Measurements from ENCODE around the gene TMCO4. TPM values are rescaled to one million over a fixed set of nuclear protein-coding genes. Genes with fewer than 3 reads are reported as not detected.

Gene TMCO4
- total RNA-seq, 1 donor: 27.5 TPM

- no peaks in the 10 kb centered on the region for H3K27me3 ChIP-seq (ENCODE audit: insufficient read depth, low read length)
- peaks cover 2% of the 10 kb centered on the region for H3K36me3 ChIP-seq (ENCODE audit: insufficient read depth, low read length)
- H3K4me2 ChIP-seq (ENCODE audit: insufficient read depth, low read length): no peak overlapping the region
- no peaks in the 10 kb centered on the region for H3K79me2 ChIP-seq (ENCODE audit: insufficient read depth, low read length)
- H3K27ac ChIP-seq (ENCODE audit: low read depth, low read length): no peak overlapping the region
- no peak overlapping the region for H2AFZ ChIP-seq (ENCODE audit: low read length)
- H3K9me3 ChIP-seq (ENCODE audit: low read depth, low read length): no peaks in the 10 kb centered on the region
- no peak for DNase-seq (ENCODE audit: insufficient read length, low spot score, missing footprints)
- H3K4me1 ChIP-seq (ENCODE audit: insufficient read depth, low read length): no peaks in the 10 kb centered on the region
- no peak overlapping the region for H3K4me3 ChIP-seq (ENCODE audit: insufficient read depth, low read length)
- peaks cover 2% of the 10 kb centered on the region for H4K20me1 ChIP-seq (ENCODE audit: insufficient read depth, low read length)
- no peak for TF ChIP-seq CTCF (IDR thresholded peaks at IDR 0.05; ENCODE audit: extremely low read depth, low read depth, low read length)
Measured at GRCh38 chr1:19703280-19703679, 96.4 kb downstream of the TMCO4 start.

- Histone ChIP-seq H2AFZ (ENCODE audit: low read length) (no peak overlapping the region), H3K79me2 (ENCODE audit: insufficient read depth, low read length) (no peaks in the 10 kb centered on the region), H3K4me2 (ENCODE audit: insufficient read depth, low read length) (no peak overlapping the region), H3K36me3 (ENCODE audit: insufficient read depth, low read length) (peaks cover 2% of the 10 kb centered on the region), H3K27me3 (ENCODE audit: insufficient read depth, low read length) (no peaks in the 10 kb centered on the region), H3K4me3 (ENCODE audit: insufficient read depth, low read length) (no peak overlapping the region), H4K20me1 (ENCODE audit: insufficient read depth, low read length) (peaks cover 2% of the 10 kb centered on the region), H3K27ac (ENCODE audit: low read depth, low read length) (no peak overlapping the region), H3K4me1 (ENCODE audit: insufficient read depth, low read length) (no peaks in the 10 kb centered on the region), H3K9me3 (ENCODE audit: low read depth, low read length) (no peaks in the 10 kb centered on the region)
- TF ChIP-seq CTCF (IDR thresholded peaks at IDR 0.05; ENCODE audit: extremely low read depth, low read depth, low read length): no peak
- DNase-seq (ENCODE audit: insufficient read length, low spot score, missing footprints): peak; percentile 79
Measured at GRCh38 chr1:19700079-19700777, 99.5 kb downstream of the TMCO4 start.

GRCh38 chr1:19698181-19698580, 101.5 kb downstream of the TMCO4 start:
- peak; percentile 57 for DNase-seq (ENCODE audit: insufficient read length, low spot score, missing footprints)
- peaks cover 2% of the 10 kb centered on the region for H3K36me3 ChIP-seq (ENCODE audit: insufficient read depth, low read length)
- no peak overlapping the region for H2AFZ ChIP-seq (ENCODE audit: low read length)
- H3K9me3 ChIP-seq (ENCODE audit: low read depth, low read length): no peaks in the 10 kb centered on the region
- TF ChIP-seq CTCF (IDR thresholded peaks at IDR 0.05; ENCODE audit: extremely low read depth, low read depth, low read length): no peak
- no peaks in the 10 kb centered on the region for H3K4me1 ChIP-seq (ENCODE audit: insufficient read depth, low read length)
- H3K4me3 ChIP-seq (ENCODE audit: insufficient read depth, low read length): no peak overlapping the region
- H3K27me3 ChIP-seq (ENCODE audit: insufficient read depth, low read length): no peaks in the 10 kb centered on the region
- no peaks in the 10 kb centered on the region for H3K79me2 ChIP-seq (ENCODE audit: insufficient read depth, low read length)
- H3K4me2 ChIP-seq (ENCODE audit: insufficient read depth, low read length): no peak overlapping the region
- no peaks in the 10 kb centered on the region for H4K20me1 ChIP-seq (ENCODE audit: insufficient read depth, low read length)
- no peak overlapping the region for H3K27ac ChIP-seq (ENCODE audit: low read depth, low read length)

GRCh38 chr1:19696820-19697219, 102.9 kb downstream of the TMCO4 start:
- DNase-seq (ENCODE audit: insufficient read length, low spot score, missing footprints): no peak
- Histone ChIP-seq H3K4me3 (ENCODE audit: insufficient read depth, low read length) (no peak overlapping the region), H3K27me3 (ENCODE audit: insufficient read depth, low read length) (no peaks in the 10 kb centered on the region), H3K27ac (ENCODE audit: low read depth, low read length) (no peak overlapping the region), H4K20me1 (ENCODE audit: insufficient read depth, low read length) (no peaks in the 10 kb centered on the region), H3K4me2 (ENCODE audit: insufficient read depth, low read length) (no peak overlapping the region), H3K9me3 (ENCODE audit: low read depth, low read length) (no peaks in the 10 kb centered on the region), H3K36me3 (ENCODE audit: insufficient read depth, low read length) (peaks cover 2% of the 10 kb centered on the region), H3K79me2 (ENCODE audit: insufficient read depth, low read length) (no peaks in the 10 kb centered on the region), H3K4me1 (ENCODE audit: insufficient read depth, low read length) (no peaks in the 10 kb centered on the region), H2AFZ (ENCODE audit: low read length) (no peak overlapping the region)
- no peak for TF ChIP-seq CTCF (IDR thresholded peaks at IDR 0.05; ENCODE audit: extremely low read depth, low read depth, low read length)

Measured in osteoblast (primary cell).